Myocyte (in vitro differentiated cells): ENCODE results near the gene KCNG4. TPM values are rescaled to one million over a fixed set of nuclear protein-coding genes. Genes with fewer than 3 reads are reported as not detected.

ENCODE experiments used
- DNase-seq: peaks from one replicate; pipeline ENCODE4 v3.0.0-alpha.2; 2012; ENCODE audit warnings: low read depth
- polyA plus RNA-seq: library from polyadenylated mRNA; unstranded; fragments of >200 nt; gene quantifications from one replicate; pipeline ENCODE4 v1.2.1, GENCODE V29; 2012; ENCODE audit warnings: missing spikeins
- total RNA-seq: library from RNA; depleted of rRNA; stranded (reverse); fragments of >200 nt; gene quantifications from 2 replicates; pipeline ENCODE4 v1.2.3, GENCODE V29; 2014

KCNG4 gene, protein sequence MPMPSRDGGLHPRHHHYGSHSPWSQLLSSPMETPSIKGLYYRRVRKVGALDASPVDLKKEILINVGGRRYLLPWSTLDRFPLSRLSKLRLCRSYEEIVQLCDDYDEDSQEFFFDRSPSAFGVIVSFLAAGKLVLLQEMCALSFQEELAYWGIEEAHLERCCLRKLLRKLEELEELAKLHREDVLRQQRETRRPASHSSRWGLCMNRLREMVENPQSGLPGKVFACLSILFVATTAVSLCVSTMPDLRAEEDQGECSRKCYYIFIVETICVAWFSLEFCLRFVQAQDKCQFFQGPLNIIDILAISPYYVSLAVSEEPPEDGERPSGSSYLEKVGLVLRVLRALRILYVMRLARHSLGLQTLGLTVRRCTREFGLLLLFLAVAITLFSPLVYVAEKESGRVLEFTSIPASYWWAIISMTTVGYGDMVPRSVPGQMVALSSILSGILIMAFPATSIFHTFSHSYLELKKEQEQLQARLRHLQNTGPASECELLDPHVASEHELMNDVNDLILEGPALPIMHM
- total RNA-seq, result 0.05 TPM in 2 replicates
- polyA plus RNA-seq, result not detected

DNA sequence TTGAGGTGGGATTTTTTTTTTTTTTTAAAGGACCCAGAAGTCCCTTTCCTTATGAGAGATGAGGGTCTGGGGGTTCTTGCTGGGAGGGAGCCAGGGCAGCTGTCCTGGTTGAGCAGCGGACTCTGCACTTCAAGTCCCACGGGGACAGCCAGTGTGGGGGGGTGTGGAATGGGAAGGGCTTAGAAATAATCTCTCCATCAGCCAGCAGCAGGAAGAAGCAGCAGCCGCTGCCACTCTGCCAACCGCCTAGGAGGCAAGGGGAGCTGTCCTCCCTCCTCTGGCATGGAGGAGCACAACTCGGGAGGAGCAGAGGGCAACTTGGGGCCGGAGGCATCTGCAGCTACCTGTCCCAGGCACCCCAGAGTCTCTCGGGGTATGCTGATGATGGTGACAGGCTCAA is at the start of gene KCNG4:
Gene KCNG4, minus strand, starts transcription at position 104 of the 400 bp plus-strand sequence. CDS start 2,527 bp downstream, outside the sequence.
- DNase-seq, result peak; percentile 64

DNA sequence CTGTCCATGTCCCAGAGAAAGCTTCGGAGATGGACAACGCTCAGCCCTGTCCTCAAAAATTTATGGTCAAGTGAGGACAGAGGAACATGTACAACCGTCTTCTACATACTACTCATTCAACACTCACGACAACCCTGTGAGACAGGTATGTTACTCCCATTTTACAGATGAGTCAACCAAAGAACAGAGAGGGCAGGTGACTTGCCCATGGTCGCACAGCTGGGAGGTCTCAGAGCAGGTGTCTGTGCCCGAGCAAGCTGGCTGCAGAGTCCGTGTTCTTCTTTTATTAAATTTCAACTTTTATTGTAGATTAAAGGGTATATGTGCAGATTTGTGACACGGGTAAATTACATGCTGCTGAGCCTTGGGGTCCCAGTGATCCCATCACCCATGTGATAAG is 49.1 kb upstream of the KCNG4 start:
- no peak for DNase-seq

DNA sequence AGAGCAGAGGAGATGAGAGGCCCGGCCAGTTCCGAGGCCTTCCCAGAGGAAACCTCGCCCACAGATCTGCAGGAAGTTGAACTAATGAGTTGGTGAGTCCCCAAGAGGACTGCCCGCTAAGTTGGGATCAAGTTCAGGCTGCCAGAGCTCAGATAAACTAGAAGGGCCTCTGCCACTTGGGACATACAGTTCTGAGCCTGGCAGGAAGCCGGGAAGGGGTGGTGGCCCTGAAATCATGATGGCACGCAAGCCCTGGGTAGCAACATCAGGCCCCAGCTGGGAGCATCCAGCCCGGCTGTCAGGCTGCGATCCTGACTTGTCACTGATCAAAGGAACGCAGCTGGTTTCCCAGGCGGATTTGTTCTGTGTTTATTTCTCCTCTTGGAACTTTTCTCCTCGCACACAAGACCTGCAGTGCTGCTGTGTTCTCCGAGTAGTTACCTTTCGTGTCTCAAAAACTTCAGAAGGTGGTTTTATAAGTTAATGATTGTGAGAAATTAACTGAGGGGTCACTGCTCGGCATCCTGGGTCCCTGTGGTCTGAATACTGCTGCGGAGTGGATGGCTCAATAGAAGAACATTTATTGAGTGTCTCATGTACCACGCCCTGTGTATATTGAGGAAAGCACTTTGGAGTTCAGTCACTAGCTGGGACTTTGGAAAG is 46.9 kb upstream of the KCNG4 start:
- DNase-seq, result peak; percentile 55

DNA sequence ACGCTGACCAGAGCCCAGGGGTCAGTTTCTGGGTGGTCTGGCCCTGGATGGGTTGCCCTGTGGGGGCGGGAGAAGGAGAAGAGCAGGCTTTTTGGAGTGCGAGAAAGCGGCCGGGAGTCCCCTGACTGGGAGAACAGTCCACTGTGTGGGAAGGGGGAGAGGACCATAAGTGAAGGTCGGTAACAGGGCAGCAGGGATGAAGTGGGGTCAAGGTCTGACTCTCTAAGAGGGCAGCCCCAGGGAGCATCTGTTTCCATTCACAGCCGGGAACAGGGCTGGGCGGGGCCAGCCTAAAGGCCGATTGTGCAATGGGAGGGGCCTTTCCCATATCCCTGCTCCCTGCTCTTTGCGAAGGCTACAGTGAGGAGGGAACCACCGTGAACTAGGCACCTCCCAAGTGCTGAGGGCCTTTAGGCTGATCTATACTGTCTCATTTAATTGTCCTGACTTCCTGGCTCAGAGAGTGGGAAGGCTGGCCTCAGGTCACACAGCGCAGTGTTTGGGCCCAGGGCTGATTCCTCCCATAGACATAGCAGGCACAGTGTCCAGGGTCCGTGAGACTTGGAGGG is 44.4 kb upstream of the KCNG4 start:
- no peak for DNase-seq

DNA sequence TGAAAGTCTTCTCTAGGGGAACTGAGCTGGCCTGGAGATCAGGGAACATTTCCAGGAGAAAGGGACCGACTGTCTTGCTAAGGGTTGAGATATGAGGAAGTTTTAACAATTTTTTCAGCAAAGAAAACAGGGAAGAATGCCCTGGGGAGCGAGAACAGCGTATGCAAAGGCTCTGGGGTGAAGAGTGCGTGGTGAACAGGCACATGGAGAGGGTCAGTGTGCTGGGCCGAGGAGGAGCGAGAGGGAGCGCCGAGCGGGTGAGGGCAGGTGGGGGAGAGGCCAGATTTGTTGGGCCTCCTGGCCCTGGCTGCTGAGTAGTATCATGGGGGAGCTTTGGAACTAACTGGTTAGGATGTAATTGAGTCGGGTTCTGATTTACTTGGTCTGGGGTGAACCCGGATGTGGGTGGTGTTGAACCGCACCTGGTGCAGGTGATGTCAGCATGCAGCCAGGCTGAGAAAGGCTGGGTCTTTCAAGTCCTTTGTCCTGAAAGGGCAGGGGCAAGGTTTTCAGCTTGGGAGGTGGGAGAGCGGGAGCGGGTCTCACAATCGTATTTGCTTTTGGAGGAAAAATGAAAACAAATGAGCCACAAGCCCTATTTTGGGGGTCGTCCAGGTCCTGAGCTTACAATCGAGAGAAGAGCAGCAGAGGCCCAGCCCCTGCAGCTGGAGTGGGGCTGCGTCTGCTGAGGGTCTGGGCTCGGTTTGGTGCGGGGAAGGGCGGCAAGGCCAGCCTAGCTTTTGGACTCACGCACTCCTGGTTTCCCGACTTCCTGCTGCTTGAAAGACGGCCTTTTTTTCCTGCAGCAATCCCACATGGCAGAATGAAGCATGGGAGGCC is 43.7 kb upstream of the KCNG4 start:
- no peak for DNase-seq

DNA sequence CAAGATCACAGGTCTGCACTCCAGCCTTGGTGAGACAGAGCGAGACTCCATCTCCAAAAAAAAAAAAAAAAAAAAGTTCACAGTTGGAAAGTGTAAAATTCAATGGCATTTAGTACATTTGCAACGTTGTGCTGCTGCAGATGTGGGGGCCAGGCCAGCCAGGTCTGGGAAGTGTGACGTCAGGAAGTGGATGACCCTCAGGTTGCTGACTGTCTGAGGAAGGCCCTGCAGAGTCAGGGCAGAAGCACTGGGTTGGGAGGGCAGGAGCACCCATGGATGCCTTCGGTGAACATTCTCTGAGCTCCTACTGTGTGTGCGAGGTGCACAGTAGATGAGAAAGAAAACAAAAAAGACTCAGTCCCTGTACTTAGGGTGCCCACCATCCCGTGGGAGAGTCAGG is 42.7 kb upstream of the KCNG4 start:
- DNase-seq, result no peak

DNA sequence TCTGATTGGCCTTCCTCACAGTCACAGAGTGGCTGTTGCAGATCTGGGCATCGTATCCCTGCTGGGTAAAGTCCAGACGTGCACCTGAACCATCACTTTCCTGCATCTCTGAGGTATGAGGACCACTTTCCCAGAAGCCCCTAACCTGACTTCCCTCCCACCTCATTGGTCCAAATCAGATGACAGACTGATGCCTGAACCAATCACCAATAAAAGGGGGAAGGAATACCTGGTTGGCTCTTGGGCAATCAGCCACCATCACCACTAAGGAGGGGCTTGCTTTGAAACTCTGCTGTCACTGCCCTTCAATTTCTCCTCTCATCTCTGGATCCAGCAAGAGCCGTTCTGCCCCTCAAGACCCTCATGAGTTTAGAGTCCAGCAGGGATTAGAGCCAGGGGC is 41.3 kb upstream of the KCNG4 start:
- peak; percentile 13 for DNase-seq

DNA sequence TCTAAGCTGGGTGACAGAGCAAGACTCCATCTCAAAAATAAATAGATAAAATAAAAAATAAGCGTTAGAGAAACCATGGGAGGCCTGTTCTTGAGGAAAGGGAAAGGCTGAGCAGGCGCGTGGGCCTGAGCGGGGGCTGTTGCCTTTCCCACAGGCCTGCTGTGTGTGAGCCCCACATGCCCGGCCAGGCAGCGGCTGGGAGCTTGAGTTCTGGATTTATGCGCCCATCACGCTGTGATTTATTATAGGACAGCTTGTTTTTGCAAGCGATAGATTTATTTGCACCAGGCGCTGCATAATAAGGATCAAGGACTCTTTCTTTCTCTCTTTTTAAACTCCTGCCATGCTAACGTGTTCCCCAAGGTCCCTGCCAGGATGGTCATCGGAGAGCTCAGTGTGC is 40.1 kb upstream of the KCNG4 start:
- DNase-seq, result no peak

DNA sequence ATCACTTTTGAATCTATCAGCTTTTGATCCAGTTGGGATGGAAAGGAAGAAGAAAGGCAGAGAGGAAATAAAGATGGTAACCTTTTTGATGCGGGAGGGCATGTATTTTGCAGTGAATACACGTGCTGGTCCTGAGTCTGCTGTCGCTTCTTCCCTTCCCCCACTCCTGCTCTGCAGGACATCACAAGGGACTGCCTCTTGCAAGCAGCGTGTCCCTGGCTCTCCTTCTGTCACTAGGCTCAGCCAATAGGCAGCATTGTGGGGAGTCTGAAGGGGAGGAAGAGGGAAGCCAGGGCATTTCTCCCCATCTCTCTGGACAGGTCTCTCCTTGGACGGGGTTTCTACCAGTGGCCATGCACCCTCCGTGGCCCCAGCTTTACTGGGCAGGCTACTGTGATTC is 39.2 kb upstream of the KCNG4 start:
- DNase-seq, result no peak

DNA sequence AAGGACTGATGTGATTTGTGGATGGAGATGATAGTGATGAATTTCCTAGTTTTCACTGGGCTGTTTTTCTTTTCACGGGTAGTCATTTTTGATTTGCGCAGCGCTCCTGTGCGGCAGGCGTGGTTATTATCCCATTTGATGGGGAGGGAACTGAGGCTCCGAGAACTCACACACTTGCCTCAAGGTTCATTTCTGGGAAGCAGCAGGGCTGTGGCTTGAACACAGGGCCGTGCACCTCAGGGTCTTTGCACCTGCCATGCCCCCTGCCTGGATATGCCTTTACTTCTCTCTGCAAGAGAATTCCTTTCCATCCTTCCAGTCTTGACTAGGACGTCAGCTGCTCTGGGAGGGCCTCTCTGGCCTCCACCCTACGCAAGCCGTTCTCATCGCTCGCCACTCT is 38.5 kb upstream of the KCNG4 start:
- no peak for DNase-seq

DNA sequence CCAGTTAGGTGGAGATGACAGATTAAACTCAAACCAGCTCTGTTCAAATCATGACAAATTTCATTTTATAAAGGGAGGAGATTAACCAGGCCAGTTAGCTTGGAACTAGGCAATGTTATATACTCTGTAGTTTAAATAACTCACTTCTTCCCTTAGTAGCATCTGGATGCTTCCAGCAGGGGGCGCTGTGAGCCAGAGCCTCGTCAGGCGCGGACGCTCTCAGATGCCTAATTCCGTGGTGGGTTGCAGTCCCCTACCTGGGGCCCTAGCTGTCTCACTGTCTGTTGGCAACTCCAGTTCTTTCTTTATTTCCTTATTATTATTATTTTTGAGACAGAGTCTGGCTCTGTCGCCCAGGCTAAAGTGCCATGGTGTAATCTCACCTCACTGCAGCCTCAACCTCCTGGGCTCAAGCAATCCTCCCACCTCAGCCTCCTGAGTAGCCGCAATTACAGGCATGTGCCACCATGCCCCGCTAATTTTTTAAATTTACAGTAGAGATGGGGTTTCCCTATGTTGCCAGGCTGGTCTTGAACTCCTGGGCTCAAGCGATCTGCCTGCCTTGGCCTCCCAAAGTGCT is 37.5 kb upstream of the KCNG4 start:
- DNase-seq, result peak; percentile 45

DNA sequence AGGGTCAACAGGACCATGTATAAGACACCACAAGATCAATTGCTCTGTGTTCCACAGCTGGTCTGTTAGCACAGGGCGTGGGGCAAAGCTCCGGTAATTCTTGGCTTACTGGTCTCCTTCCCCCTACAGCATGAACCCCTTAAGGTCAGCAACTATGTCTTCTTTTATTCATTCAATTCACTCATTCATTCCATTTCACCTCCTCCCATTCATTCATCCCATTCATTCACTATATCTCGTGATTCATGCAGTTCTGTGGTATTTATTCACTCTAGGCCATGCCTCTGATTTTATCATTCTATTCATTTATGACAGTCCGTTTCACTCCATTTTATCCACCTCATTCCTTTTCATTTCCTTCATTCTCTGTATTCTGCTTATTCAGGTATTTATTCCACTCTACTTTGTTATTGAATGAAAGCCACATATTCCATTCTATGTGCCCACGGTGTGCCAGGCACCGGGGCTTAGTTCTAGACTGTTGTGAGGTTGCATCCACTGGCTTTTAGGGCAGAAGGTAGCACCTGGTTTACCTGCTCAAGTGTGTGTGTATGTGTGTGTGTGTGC is 35.9 kb upstream of the KCNG4 start:
- no peak for DNase-seq

DNA sequence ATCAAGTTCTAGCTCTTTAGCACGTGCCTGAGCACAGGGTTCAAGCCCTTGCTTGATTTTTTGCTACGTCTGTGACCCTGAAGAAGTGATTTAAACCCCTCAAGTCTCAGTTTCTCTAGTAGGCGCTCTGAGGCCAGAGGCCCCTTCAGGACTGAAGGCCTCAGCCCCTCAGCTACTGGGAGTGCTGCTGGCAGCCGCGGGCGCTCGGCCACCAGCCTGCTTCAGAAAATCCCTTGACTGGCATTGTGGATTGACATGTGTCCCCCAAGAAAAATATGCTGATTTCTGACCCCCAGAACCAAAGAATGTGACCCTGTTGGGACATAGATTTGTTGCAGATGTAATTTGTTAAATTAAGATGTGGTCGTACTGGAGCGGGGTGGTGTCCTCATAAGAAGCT is 34.7 kb upstream of the KCNG4 start:
- DNase-seq, result no peak

DNA sequence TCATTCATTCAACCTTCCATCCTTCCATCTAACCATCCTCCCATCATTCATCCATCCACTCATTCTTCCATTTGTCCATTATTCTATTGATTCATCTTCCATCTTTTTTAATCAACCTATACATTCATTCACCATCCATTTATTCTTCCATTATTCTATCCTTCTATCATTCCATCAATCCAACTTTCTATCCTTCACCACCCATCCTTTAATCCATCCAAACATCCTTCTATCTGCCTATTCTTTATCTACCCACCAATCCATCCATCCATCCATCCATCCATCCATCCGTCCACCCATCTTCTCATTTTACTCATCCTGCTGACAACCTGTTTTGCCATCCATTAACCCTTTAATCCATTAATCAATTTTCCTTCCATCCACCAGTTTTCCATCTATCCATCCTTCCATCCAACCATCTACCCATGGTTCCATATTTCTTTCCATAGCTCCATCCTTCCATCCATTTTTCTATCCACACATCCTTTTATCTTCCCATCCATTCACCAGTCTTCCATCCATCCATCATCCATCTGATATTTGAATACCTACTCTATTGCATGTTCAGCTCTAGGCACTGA is 33.0 kb upstream of the KCNG4 start:
- no peak for DNase-seq

DNA sequence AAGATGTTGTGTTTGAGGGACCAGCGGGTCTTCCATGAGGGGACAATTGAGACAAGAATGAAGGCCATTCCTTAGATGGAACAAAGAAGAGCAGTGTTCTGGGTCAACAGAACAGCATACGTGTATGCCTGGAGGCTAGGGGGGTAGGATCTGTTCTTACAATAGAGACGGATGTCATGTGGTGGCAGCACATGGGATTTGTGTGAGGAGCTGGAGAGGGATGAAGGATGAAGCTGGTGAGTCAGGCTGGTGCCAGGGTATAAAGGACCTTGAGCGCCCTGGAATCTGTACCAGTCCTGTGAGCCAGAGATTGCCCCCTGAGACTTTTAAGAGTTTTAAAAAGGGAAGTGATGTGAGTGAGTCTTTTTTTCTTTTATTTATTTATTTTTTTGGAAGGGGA is 32.1 kb upstream of the KCNG4 start:
- DNase-seq, result no peak

DNA sequence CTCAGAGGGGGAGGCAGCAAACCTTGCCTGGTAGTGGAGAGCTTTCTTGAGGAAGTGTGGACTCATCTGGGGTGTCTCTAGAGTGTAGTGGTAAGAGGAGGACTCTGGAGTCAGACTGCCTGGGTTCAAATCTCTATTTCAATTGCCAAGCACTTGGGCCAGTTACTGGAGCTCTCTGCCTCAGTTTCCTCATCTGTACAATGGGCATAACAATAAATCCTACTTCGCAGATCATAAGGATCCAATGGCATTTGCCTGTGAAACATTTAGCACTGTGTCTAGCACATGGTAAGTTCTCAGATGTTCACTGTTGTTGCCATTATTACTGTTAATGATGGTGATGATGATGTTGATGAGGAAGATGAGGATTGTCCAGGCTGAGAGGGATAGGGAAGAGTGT is 31.2 kb upstream of the KCNG4 start:
- DNase-seq, result no peak

DNA sequence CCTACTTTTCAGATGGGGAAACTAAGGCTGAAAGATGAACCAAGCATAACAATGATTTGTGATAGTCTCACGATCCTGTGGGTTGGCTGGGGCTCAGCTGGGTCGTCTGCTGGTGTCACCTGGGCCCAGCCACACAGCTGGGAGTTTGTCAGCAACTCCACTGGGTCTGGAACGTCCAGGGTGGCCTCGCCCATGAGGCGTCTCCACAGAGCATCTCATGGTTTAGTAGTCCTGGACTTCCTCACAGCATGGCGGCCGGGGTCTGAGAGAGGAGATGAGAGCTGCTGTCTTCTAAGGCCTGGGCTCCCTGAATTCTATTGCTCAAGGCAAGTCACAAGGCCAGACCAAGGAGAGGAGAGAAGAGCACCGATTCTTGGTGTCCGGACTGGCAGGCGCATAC is 30.7 kb upstream of the KCNG4 start:
- no peak for DNase-seq

DNA sequence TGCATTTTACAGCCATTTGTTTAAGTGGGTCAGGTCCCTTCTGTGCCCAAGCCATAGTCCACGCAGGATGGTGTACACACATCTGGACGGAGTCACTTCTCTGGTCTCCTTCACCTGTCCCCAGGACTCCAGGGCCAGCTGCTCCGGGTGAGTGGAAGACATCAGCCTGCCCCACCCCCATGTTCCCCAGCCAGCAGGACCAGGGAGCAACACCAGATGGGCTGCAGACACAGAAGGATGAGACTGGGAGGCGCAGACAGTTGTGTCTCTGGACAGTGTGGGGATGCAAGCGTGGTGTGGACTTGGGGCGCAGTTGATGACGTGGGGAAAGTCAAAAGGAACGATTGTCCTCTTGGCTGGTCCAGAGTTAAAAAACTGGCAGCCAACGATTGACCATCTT is 30.3 kb upstream of the KCNG4 start:
- DNase-seq, result no peak

DNA sequence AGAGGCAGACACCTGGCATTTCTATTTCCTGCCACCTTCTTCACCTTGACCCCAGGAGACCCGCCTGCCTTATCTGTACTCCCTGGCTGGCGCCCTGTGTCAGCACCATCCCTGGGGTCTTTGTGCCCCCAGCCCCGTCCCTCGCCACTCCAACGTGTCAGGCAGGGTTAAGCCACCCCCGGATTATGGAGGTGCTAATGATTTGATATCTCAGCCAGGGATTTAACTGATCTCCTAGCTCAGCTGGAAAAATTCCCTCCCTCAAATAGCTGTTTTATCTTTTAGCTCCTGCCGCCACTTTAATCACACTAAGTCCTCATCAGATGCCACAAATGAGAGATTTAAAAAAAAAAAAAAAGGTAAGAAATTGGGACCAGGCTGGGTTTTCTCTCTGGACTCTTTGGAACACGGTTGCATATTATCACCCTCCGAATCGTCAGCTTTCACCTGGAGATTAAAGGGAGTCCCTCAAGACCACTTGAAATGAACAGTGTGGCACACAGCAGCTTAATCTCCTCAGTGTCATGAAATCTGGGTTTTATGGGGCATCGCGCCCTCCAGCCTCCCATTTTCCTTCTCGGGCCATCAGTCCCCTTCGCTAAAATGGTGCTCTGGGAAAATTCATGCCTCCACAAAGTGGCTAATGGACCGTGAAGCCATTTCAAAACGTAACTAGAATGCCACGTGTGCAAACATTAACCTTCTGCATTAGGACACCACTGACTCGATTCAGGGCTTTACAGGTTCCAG is 28.7 kb upstream of the KCNG4 start:
- DNase-seq, result no peak

DNA sequence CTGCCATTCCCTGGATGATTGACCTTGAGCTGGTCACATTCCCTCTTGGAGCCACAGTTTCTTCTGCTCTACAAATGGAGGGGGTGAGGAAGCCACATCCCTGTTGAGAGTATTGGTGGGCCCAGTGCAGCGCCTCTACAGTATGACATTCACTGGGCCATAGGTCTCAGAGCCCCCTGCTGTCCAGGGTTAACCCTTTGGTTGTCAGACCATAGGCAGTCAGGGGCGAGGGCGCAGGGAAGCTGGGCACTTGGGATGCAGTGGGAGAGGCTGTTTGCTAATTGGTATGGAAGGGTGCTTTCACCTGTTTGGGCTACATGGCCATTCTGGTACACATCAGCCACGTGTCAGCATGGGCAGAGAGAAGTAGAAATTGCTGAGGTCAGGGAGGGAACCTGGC is 27.6 kb upstream of the KCNG4 start:
- no peak for DNase-seq
